ENCODE data around the gene TMEM141.
"Not testable (repeated sequence)": the region's sequence is repeated elsewhere in the genome, so short reads cannot be mapped to it uniquely, and the experiment has no call there.

The TMEM141 gene

DNA sequence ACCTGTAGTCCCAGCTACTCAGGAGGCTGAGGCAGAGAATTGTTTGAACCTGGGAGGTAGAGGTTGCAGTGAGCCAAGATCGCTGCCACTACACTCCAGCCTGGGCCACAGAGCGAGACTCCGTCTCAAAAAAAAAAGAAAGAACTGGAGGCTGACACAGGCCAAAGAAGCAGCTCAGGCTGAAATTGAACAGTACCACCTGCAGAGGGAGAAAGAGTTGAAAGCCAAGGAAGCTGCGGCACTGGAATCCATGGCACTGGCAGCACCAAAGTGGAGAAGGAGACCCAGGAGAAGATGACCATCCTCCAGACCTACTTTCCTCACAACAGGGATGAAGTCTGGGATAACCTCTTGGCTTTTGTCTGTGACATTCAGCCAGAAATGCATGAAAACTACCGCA, 11.3 kb upstream of the TMEM141 start:
- no peaks in the 10 kb centered on the region for H3K4me1 Mint-ChIP-seq
- no peaks in the 10 kb centered on the region for H3K9me3 Mint-ChIP-seq
- H3K27me3 Mint-ChIP-seq, result peaks cover 3% of the 10 kb centered on the region
- no peak overlapping the region for H3K4me3 Mint-ChIP-seq
- no peak overlapping the region for H3K27ac Mint-ChIP-seq
- H3K36me3 Mint-ChIP-seq, result no peaks in the 10 kb centered on the region

DNA sequence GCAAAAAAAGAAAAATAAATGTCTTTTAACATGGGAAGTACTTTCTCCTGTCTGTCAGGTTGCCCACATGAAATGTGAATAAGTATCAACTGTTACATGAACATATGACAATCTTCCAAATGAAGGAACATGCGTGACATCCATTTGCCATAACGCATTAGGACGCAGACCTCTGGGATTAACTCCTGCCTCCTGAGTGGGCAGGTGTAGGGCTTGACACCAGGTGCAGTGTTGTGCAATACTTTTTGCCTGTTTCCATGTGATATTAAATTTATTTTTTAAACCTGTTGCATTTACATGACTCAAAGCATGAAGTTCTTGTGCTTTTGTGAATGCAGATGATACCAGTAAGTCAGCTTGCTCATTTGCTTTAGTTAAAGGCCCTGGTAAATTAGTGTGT, 8.7 kb upstream of the TMEM141 start:
- H3K4me3 Mint-ChIP-seq, result no peak overlapping the region
- no peak overlapping the region for H3K27ac Mint-ChIP-seq
- H3K9me3 Mint-ChIP-seq, result no peaks in the 10 kb centered on the region
- peaks cover 3% of the 10 kb centered on the region for H3K27me3 Mint-ChIP-seq
- H3K4me1 Mint-ChIP-seq, result peaks cover 2% of the 10 kb centered on the region
- no peaks in the 10 kb centered on the region for H3K36me3 Mint-ChIP-seq

DNA sequence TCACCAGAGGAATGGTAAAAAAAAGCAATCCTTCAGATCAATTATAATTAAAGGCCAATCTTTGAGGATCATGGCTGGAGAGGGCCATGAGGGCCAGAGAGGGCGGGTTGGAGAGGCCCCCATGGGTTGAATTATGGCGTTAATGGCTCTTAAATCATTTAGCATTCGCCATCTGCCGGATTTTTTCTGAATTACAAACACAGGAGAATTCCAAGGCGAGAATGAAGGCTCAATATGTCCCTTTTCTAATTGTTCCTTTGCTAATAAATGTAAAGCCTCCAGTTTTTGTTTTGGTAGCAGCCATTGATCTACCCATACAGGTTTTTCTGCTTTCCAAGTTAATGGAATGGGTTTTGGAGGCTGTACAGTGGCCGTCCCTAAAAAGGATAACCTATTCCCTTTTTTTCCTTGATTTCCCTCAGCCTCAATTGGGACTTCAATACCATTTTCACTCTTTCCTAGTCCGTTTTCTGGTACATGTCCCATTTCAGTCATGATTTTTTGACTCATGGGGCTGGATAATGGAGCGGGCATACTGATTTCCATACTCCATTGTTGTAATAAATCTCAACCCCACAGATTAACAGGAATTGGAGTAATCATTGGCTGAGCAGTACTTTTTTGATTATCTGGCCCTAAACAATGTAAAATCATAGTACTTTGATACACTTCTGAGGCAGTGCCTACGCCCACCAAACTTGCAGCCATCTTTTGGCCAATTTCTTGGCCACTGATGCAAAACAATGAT, 6.7 kb upstream of the TMEM141 start:
- Mint-ChIP-seq H3K27ac (peak overlapping the region; percentile 68), H3K4me3 (no peak overlapping the region)

DNA sequence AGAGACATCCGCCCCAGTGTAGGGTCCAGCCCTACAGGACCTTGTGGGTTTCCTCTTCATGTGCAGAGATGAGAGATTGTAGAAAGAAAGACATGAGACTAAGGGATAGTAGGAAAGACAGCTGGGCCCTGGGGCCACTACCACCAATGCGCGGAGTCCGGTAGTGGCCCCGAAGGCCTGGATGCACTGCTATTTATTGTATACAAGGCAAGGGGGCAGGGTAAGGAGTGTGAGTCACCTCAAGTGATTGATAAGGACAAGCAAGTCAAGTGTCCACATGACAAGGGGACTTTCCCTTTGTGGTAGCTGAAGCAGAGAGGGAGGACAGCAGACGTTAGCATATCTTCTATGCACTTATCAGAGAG, 6.2 kb upstream of the TMEM141 start:
- Mint-ChIP-seq H3K36me3 (no peaks in the 10 kb centered on the region), H3K9me3 (no peaks in the 10 kb centered on the region), H3K27me3 (no peaks in the 10 kb centered on the region), H3K27ac (peak overlapping the region; percentile 68), H3K4me3 (no peak overlapping the region), H3K4me1 (peaks cover 12% of the 10 kb centered on the region)

More for the DNA sequence above, 6.7 kb upstream of the TMEM141 start:
- Mint-ChIP-seq H3K36me3 (no peaks in the 10 kb centered on the region), H3K4me1 (peaks cover 12% of the 10 kb centered on the region), H3K27me3 (no peaks in the 10 kb centered on the region), H3K9me3 (no peaks in the 10 kb centered on the region)

DNA sequence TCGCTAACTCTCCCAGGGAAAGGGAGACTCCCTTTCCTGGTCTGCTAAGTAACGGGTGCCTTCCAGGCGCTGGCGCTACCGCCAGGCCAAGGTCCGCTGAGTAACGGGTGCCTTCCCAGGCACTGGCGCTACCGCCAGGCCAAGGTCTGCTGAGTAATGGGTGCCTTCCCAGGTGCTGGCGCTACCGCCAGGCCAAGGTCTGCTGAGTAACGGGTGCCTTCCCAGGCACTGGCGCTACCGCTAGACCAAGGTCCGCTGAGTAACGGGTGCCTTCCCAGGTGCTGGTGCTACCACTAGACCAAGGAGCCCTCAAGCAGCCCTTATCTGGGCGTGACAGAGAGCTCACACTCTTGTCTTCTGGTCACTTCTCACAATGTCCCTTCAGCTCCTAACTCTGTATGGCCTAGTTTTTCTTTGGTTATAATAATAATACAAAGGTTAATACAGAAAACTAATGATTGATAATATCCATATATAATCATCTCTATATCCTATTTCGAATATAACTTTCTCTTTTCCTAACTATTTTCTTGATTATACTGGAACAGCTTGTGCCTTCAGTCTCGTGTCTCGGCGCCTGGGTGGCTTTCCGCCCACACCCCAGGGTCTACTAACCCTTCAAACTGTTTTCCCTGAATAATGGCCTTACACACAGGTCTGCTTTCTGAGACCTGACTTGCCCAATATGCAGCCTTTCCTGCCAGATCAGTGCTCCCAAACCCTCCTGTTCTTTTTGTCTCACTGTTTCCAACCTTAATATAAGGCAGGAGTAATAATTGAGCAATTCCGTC, 5.4 kb upstream of the TMEM141 start:
- H3K27ac Mint-ChIP-seq, H3K27me3 Mint-ChIP-seq: not testable (repeated sequence)

DNA sequence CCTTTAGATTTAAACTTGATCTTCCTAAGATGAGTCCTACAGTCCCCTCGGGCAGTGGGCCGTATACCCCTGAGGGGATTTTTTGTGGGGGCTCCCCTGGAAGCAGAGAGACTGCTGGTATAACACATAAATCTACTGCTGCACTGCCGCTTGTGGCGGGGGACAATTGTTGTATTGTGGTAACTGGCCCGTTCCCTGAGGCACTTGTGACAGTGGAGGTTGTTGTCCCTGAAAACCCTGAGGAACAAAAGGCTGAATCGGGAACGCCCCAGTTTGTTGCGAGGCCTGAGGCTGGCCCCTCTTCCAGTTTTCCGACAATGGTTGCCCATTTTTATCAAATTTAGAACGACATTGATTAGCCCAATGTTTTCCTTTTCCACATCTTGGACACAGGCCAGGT, 4.7 kb upstream of the TMEM141 start:
- Mint-ChIP-seq H3K27me3 (no peaks in the 10 kb centered on the region), H3K9me3 (no peaks in the 10 kb centered on the region), H3K27ac (no peak overlapping the region)

More for the DNA sequence above, 5.4 kb upstream of the TMEM141 start:
- peaks cover 16% of the 10 kb centered on the region for H3K4me1 Mint-ChIP-seq
- not testable (repeated sequence) for H3K4me3 Mint-ChIP-seq, H3K36me3 Mint-ChIP-seq, H3K9me3 Mint-ChIP-seq

DNA sequence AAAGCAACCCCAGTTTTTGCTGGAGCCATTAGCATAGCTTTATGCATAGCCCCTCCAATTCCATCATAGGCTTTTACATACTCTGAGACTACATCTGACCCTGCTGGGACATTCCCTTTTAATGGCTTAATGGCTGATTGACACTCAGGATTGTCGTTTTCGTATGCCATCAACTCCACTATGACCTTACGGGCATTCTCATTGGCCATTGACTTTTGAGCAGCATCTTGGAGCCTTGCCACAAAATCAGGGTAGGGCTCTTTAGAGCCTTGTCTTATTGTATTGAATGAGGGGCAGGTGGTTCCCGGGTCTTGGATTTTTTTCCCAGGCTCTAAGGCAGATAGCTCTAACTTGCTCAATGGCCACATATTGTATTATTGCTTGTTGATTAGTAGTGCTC, 4.2 kb upstream of the TMEM141 start:
- H3K9me3 Mint-ChIP-seq, H3K36me3 Mint-ChIP-seq, H3K4me3 Mint-ChIP-seq, H3K27me3 Mint-ChIP-seq, H3K27ac Mint-ChIP-seq: not testable (repeated sequence)
- peaks cover 18% of the 10 kb centered on the region for H3K4me1 Mint-ChIP-seq

More for the DNA sequence above, 4.7 kb upstream of the TMEM141 start:
- H3K36me3 Mint-ChIP-seq, result no peaks in the 10 kb centered on the region
- H3K4me1 Mint-ChIP-seq, result peaks cover 16% of the 10 kb centered on the region
- H3K4me3 Mint-ChIP-seq, result no peak overlapping the region

DNA sequence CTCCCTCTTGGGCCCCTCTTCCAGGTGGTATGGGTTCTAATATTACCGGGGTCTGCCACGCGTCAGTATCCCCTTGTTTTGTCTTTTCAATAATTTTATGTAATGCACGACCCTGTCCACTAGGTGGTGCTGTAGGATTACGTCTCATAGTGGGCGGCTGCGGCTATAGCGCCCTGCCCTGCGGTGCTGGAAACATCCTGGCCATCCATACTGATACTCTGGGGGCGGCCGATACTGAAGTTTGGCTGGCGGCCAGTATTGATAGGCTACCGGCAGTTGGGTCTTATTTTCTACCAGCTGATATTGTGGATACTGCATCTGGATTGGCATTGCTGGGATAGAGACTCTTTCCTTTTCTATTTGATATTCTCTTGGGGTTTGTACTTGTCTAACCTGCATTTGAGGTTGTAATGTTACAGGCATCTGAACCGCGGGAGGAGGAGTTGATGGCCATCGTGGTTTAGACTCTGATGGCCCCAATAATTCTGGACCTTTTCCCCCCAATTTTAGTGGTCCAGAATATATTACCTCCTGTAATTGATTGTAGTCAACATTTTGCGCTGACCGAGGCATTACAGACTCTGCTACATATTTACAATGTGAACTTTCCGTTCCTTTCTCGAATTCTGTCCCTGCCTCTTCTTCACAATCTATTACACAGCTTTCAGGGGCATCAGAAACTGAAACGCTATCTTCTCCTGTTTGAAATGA, 3.3 kb upstream of the TMEM141 start:
- H3K9me3 Mint-ChIP-seq, result no peaks in the 10 kb centered on the region
- H3K4me3 Mint-ChIP-seq, result no peak overlapping the region
- H3K27ac Mint-ChIP-seq, result peak overlapping the region; percentile 70
- no peaks in the 10 kb centered on the region for H3K36me3 Mint-ChIP-seq
- peaks cover 22% of the 10 kb centered on the region for H3K4me1 Mint-ChIP-seq
- H3K27me3 Mint-ChIP-seq, result no peaks in the 10 kb centered on the region

DNA sequence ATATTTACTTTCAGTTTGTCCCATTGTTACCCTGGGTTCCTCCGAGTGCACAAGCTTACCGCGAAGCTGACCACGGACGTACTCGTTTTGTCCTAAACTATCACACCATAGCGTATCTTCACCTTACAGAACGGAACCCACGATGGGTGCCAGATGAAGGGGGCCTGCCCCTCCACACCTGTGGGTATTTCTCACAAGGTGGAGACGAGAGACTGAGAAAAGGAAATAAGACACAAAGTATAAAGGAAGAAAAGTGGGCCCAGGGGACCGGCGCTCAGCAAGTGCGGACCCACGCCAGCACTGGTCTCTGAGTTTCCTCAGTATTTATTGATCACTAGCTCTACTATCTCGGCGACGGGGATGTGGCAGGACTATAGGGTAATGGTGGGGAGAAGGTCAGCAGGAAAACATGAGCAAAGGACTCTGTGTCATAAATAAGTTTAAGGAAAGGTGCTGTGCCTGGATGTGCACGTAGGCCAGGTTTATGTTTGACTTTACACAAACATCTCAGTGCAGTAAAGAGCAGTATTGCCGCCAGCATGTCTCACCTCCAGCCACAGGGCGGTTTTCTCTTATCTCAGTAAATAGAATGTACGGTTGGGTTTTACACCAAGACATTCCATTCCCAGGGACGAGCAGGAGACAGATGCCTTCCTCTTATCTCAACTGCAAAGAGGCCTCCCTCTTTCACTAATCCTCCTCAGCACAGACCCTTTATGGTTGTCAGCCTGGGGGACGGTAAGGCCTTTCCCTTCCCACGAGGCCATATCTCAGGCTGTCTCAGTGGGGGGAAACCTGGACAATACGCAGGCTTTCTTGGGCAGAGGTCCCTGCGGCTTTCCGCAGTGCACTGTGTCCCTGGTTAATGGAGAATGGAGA, 2.3 kb upstream of the TMEM141 start:
- H3K36me3 Mint-ChIP-seq, H3K27ac Mint-ChIP-seq, H3K4me3 Mint-ChIP-seq, H3K27me3 Mint-ChIP-seq, H3K9me3 Mint-ChIP-seq: not testable (repeated sequence)
- peaks cover 22% of the 10 kb centered on the region for H3K4me1 Mint-ChIP-seq

DNA sequence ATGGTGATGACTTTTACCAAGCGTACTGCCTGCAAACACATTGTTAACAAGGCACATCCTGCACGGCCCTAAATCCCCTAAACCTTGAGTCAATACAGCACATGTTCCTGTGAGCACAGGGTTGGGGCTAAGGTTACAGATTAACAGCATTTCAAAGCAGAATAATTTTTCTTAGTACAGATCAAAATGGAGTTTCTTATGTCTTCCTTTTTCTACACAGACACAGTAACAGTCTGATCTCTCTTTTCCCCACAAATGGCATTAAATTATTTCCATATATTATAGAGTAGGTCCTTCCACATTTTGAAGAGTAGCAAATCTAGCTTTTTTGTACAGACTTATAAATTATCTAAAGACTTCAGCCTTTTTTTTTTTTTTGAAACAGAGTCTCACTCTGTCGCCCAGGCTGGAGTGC, 1.6 kb upstream of the TMEM141 start:
- H3K27me3 Mint-ChIP-seq, result no peaks in the 10 kb centered on the region
- H3K36me3 Mint-ChIP-seq, result peaks cover 2% of the 10 kb centered on the region
- peaks cover 22% of the 10 kb centered on the region for H3K4me1 Mint-ChIP-seq
- H3K27ac Mint-ChIP-seq, result no peak overlapping the region
- no peak overlapping the region for H3K4me3 Mint-ChIP-seq
- no peaks in the 10 kb centered on the region for H3K9me3 Mint-ChIP-seq

DNA sequence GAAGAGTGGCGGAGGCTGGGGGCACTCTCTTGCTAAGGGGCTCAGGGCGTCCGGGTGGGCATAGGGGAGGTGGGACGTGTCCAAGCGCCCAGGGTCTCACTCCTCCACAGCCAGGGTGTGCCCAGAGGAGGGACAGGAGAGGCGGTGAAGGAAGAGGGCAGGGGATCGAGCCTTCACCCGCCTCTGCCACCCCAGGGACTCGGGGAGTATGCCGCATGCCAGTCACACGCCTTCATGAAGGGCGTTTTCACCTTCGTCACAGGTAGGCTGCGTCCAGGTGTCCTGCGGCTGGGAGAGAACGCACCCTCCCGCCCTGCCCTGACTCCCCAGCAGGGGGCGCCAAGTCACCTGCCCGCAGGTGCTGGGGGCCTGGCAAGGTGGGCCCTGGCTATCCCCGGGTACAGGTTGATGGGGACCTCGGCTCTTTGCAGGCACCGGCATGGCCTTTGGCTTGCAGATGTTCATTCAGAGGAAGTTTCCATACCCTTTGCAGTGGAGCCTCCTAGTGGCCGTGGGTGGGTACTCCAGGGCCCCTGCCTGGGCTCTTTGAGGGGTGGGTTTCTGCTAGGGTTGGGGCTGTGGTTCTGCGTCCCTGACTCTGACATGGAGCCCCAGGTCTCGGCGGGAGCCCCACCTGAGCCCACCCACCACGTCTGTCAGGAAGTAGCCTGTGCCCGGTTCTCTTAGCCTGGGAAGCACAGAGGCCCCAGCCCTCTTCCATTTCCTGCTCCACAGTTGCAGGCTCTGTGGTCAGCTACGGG, 552 bp downstream of the TMEM141 start:
- H3K9me3 Mint-ChIP-seq, result no peaks in the 10 kb centered on the region
- no peak overlapping the region for H3K27ac Mint-ChIP-seq
- peaks cover 28% of the 10 kb centered on the region for H3K4me1 Mint-ChIP-seq
- H3K4me3 Mint-ChIP-seq, result peak overlapping the region; percentile 86
- no peaks in the 10 kb centered on the region for H3K27me3 Mint-ChIP-seq
- H3K36me3 Mint-ChIP-seq, result peaks cover 2% of the 10 kb centered on the region

DNA sequence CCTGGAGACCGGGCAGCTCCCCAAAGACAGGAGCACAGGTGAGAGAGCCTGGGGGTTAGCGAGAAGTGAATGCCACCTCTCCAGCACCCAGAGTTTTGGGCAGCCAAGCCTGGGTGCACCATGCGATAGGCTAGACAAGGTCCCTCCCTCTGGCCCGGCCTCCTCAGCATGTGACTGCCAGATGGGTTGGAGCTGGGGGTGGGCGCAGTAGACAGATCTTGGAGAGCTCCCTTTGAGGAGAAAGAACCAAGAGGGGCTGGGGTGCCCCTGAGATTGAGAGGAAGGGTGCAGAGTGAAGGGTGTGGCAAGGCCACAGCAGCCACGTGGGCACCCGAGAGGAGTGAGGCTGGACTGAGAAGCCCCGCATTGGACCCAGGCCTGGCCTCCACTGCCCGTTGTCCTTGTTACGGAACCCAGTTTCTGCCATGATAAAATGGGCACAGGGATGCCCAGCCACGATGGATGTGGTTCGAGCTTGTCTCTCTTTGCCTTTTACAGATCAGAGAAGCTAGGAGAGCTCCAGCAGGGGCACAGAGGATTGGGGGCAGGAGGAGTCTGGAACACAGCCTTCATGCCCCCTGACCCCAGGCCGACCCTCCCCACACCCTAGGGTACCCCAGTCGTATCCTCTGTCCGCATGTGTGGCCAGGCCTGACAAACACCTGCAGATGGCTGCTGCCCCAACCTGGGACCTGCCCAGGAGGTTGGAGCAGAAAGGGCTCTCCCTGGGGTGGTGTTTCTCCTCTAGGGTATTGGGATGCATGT, 1.4 kb downstream of the TMEM141 start:
- Mint-ChIP-seq H3K27ac (no peak overlapping the region), H3K4me3 (peak overlapping the region; percentile 86), H3K36me3 (peaks cover 2% of the 10 kb centered on the region), H3K4me1 (peaks cover 26% of the 10 kb centered on the region), H3K9me3 (no peaks in the 10 kb centered on the region), H3K27me3 (no peaks in the 10 kb centered on the region)

DNA sequence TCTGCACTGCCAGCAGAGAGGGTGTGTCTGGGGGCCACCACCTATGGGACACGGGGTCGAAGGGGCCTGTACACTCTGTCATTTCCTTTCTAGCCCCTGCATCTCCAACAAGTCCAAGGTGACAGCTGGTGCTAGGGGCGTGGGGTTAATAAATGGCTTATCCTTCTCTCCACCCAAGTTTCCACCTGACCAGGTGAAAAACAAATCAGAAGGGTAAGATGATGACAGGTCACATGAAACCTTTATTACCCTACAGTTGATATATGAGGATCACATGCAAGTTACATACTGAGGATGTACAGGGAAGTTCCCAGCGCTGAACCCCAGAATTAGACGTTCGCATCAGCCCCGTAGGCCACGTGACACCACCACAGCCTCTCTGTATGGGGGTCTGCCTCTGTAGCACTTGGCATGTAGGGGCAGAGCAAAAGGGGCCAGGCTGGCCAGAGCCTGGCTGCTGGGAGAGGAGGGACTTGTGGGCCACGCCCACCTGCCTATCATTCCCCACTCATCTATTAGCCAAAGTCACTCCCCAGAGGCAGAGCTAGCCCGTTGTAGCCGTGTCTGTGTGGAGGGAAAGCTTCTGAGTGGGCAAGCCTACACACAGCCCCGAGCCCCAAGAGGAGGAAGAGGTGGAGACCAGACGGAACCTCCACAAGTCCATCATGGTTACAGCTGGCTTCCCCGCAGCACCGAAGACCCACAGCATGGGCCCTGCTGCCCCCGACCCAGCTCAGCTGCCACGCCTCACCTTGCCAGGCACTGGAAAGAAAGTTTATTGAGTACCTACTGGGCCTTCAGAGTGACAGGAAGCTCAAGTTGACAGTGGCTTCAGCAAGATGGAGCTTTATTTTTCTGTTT, 2.2 kb downstream of the TMEM141 start:
- Mint-ChIP-seq H3K9me3 (no peaks in the 10 kb centered on the region), H3K36me3 (peaks cover 2% of the 10 kb centered on the region), H3K27me3 (no peaks in the 10 kb centered on the region), H3K4me1 (peaks cover 17% of the 10 kb centered on the region), H3K27ac (peak overlapping the region; percentile 62), H3K4me3 (peak overlapping the region; percentile 2)
